ENCODE results near the gene RBBP8. TPM values are rescaled to one million over a fixed set of nuclear protein-coding genes. Genes with fewer than 3 reads are reported as not detected.

Gene RBBP8
- total and polyA plus RNA-seq, 2 donors (not counting 3 experiments of a cell fraction or from before 2014, with no cell fraction given) = 3.0 to 13.5 TPM

DNA sequence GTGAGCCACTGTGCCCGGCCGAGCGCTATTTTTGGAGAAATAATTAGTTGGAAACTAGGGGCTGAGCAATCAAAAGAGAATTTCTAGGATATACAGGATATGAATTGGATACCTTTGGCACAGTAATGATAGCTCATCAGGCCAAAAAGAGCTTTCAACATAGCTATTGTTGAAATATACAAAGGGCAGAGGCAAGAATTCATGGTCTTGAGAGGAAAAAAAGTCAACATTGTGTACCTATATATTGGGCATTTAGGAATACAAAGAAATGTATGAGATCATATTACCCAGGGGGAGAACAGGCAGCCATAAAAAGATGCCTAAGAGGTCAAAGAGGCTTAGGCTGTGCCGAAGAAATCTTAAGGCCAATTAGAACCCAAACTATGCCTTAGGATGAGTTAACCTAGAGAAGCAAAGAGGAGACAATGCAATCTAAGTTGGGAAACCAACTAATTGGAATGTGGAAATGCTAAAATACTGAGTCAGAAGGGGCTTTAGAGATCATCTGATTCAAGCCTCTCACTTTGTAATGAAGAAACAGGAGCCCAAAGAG is 99.0 kb downstream of the RBBP8 start:
- Histone ChIP-seq H4K20me1 (replicated peaks; ENCODE audit: control insufficient read depth, extremely low read depth, insufficient read depth, low read length) (no peaks in the 10 kb centered on the region), H3K79me2 (ENCODE audit: control insufficient read depth, insufficient read depth, low read length) (no peaks in the 10 kb centered on the region), H3K4me3 (replicated peaks in 1 of 3; ENCODE audit: insufficient read depth in 1 of 3, low read depth in 1 of 3, low read length in 3 of 3) (no peak overlapping the region), H3K9me3 (replicated peaks; ENCODE audit: control insufficient read depth, insufficient read depth, low read length) (no peaks in the 10 kb centered on the region), H2AFZ (ENCODE audit: low read depth, low read length) (peak overlapping the region; percentile 44), H3K36me3 (ENCODE audit: control insufficient read depth in 2 of 2, extremely low read depth in 1 of 2, insufficient read depth in 2 of 2, low read length in 2 of 2) (no peaks in the 10 kb centered on the region), H3K9ac (replicated peaks; ENCODE audit: extremely low read depth, insufficient read depth, low read length) (peak overlapping the region; percentile 10), H3K4me2 (ENCODE audit: insufficient read depth, low read length) (peak overlapping the region; percentile 17), H3K4me1 (ENCODE audit: control insufficient read depth, extremely low read depth, insufficient read depth, low read length) (peaks cover 10% of the 10 kb centered on the region), H3K27me3 (ENCODE audit: control insufficient read depth in 2 of 2, insufficient read depth in 2 of 2, low read length in 2 of 2) (no peaks in the 10 kb centered on the region), H3K9me1 (replicated peaks; ENCODE audit: control insufficient read depth, extremely low read depth, insufficient read depth, low read length) (no peaks in the 10 kb centered on the region), H3K27ac (ENCODE audit: insufficient read depth, low read depth, low read length) (peak overlapping the region; percentile 20)
- peak; percentile 30 for TF ChIP-seq GATA2 (IDR thresholded peaks at IDR 0.05; ENCODE audit: insufficient read depth, insufficient read length, low read depth, low read length)
- TF ChIP-seq, protein P1, sequence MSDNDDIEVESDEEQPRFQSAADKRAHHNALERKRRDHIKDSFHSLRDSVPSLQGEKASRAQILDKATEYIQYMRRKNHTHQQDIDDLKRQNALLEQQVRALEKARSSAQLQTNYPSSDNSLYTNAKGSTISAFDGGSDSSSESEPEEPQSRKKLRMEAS (IDR thresholded peaks at IDR 0.05; ENCODE audit: insufficient read depth, insufficient read length) = no peak
- dilution Hi-C loops (cut with MboI; ENCODE audit: extremely low pct_ligation_motif_present, low sequenced_read_pairs) = no loop called here
- no TSS peak for BruUV-seq (replicated peaks)
- peak; percentile 48 for FAIRE-seq
- intact Hi-C loops (cut with micrococcal nuclease) = loop anchor here (5.0 to 10.0 kb wide), 4 partner anchors 163 to 470 kb away; partner anchors contain the start of gene RMC1
- POLR2A ChIA-PET = interaction anchor here (1.1 kb wide), 1 partner anchor 379 kb away, joined by 3 read pairs; no protein-coding TSS in a partner anchor
- peak; percentile 45 for DNase-seq (ENCODE audit: low read depth, low spot score)
- CTCF ChIA-PET = interaction anchor here (0.6 to 4.2 kb wide), 61 partner anchors 8 to 467 kb away, joined by 3 to 85 read pairs (median 4); partner anchors contain the start of gene RIOK3

DNA sequence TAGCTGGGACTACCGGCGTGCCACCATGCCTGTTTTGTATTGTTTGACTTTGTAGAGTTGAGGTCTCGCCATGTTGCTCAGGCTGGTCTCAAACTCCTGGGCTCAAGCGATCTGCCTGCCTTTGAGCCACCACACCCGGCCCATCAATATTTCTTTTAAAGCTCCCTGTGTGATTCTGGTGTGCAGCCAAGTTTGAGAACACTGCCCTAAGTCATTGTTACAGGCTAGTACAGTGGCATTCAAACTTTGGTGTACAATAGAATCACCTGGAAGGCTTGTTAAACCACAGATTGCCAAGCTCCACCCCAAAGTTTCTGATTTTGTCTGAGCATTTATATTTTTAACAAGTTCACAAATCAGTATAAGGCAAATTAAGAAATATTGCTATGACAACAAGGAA is 99.9 kb downstream of the RBBP8 start:
- Histone ChIP-seq H3K79me2 (ENCODE audit: control insufficient read depth, insufficient read depth, low read length) (no peaks in the 10 kb centered on the region), H3K36me3 (ENCODE audit: control insufficient read depth in 2 of 2, extremely low read depth in 1 of 2, insufficient read depth in 2 of 2, low read length in 2 of 2) (no peaks in the 10 kb centered on the region), H2AFZ (ENCODE audit: low read depth, low read length) (no peak overlapping the region), H3K9ac (replicated peaks; ENCODE audit: extremely low read depth, insufficient read depth, low read length) (no peak overlapping the region), H3K4me2 (ENCODE audit: insufficient read depth, low read length) (no peak overlapping the region), H3K9me3 (replicated peaks; ENCODE audit: control insufficient read depth, insufficient read depth, low read length) (no peaks in the 10 kb centered on the region), H3K9me1 (replicated peaks; ENCODE audit: control insufficient read depth, extremely low read depth, insufficient read depth, low read length) (no peaks in the 10 kb centered on the region), H3K27me3 (ENCODE audit: control insufficient read depth in 2 of 2, insufficient read depth in 2 of 2, low read length in 2 of 2) (no peaks in the 10 kb centered on the region), H3K4me1 (ENCODE audit: control insufficient read depth, extremely low read depth, insufficient read depth, low read length) (peaks cover 10% of the 10 kb centered on the region), H3K4me3 (replicated peaks in 1 of 3; ENCODE audit: insufficient read depth in 1 of 3, low read depth in 1 of 3, low read length in 3 of 3) (no peak overlapping the region), H3K27ac (ENCODE audit: insufficient read depth, low read depth, low read length) (no peak overlapping the region), H4K20me1 (replicated peaks; ENCODE audit: control insufficient read depth, extremely low read depth, insufficient read depth, low read length) (no peaks in the 10 kb centered on the region)
- DNase-seq (ENCODE audit: low read depth, low spot score) (no peak), FAIRE-seq (no peak)
- ChIA-PET CTCF (interaction anchor here (0.5 to 4.2 kb wide), 9 partner anchors 46 to 454 kb away, joined by 3 to 85 read pairs (median 6); no protein-coding TSS in a partner anchor), POLR2A (no interaction called here)
- dilution Hi-C loops (cut with MboI; ENCODE audit: extremely low pct_ligation_motif_present, low sequenced_read_pairs) (no loop called here), intact Hi-C loops (cut with micrococcal nuclease) (loop anchor here (5.0 to 10.0 kb wide), 4 partner anchors 162 to 469 kb away; partner anchors contain the start of gene RMC1)
- TF ChIP-seq MYC (IDR thresholded peaks at IDR 0.05; ENCODE audit: low read depth, low read length) (no peak), JUN (IDR thresholded peaks at IDR 0.05; ENCODE audit: borderline replicate concordance, insufficient read depth, insufficient read length, low read depth) (no peak), EZH2 (IDR thresholded peaks at IDR 0.05; ENCODE audit: borderline replicate concordance, low read depth, low read length, severe bottlenecking) (no peak), FOS (IDR thresholded peaks at IDR 0.05; ENCODE audit: borderline replicate concordance, insufficient read depth, low read length) (no peak)
- TF ChIP-seq, protein P2, sequence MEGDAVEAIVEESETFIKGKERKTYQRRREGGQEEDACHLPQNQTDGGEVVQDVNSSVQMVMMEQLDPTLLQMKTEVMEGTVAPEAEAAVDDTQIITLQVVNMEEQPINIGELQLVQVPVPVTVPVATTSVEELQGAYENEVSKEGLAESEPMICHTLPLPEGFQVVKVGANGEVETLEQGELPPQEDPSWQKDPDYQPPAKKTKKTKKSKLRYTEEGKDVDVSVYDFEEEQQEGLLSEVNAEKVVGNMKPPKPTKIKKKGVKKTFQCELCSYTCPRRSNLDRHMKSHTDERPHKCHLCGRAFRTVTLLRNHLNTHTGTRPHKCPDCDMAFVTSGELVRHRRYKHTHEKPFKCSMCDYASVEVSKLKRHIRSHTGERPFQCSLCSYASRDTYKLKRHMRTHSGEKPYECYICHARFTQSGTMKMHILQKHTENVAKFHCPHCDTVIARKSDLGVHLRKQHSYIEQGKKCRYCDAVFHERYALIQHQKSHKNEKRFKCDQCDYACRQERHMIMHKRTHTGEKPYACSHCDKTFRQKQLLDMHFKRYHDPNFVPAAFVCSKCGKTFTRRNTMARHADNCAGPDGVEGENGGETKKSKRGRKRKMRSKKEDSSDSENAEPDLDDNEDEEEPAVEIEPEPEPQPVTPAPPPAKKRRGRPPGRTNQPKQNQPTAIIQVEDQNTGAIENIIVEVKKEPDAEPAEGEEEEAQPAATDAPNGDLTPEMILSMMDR (IDR thresholded peaks at IDR 0.05; ENCODE audit: extremely low read depth in 1 of 2, insufficient read depth in 1 of 2, low read depth in 1 of 2, low read length in 2 of 2) = no peak
- no TSS peak for BruUV-seq (replicated peaks)
